Brain microvascular endothelial cell (primary cell): ENCODE results near the gene PDGFRA.

ENCODE experiments used
- DNase-seq: peaks from one replicate; pipeline ENCODE4 v3.0.0-alpha.2; 2020
- H3K27ac ChIP-seq: fragments of 250-450 bp; sonication (Bioruptor Pico); 2 replicates; pipeline ENCODE4 v1.5.1; 2020; ENCODE audit warnings: mild to moderate bottlenecking, moderate library complexity
- H3K27me3 ChIP-seq: fragments of 250-450 bp; sonication (Bioruptor Pico); replicated peaks from 2 replicates; pipeline ENCODE4 v1.5.1; 2020; ENCODE audit warnings: mild to moderate bottlenecking
- H3K36me3 ChIP-seq: fragments of 250-450 bp; sonication (Bioruptor Pico); replicated peaks from 2 replicates; pipeline ENCODE4 v1.5.1; 2020; ENCODE audit warnings: mild to moderate bottlenecking
- H3K4me3 ChIP-seq: 2 replicates; pipeline ENCODE4 v1.5.1; 2011; ENCODE audit warnings: low read depth, mild to moderate bottlenecking, control low read depth, low read length, moderate library complexity
- CTCF ChIP-seq: IDR thresholded peaks from 2 replicates; pipeline ENCODE4 v1.5.1; 2011; ENCODE audit warnings: low read depth, mild to moderate bottlenecking, moderate library complexity, low read length, control low read depth, inconsistent platforms; ENCODE audit errors: missing control alignments
- in situ Hi-C: cut with HindIII; loops from 2 replicates; pipeline ENCODE4 v1.10.0; 2017; ENCODE audit warnings: low sequenced_read_pairs, low pct_ligation_motif_present

The PDGFRA gene

GRCh38 chr4:54255881-54256280, 26.8 kb downstream of the PDGFRA start:
- no peak for TF ChIP-seq CTCF
- no peak overlapping the region for H3K4me3 ChIP-seq
- DNase-seq: no peak
- H3K36me3 ChIP-seq: no peaks in the 10 kb centered on the region
- no peaks in the 10 kb centered on the region for H3K27me3 ChIP-seq
- no peak overlapping the region for H3K27ac ChIP-seq
- in situ Hi-C loops: no loop called here

GRCh38 chr4:54256491-54257486, 27.7 kb downstream of the PDGFRA start:
- TF ChIP-seq CTCF: no peak
- DNase-seq: no peak
- H3K27ac ChIP-seq: no peak overlapping the region
- no peak overlapping the region for H3K4me3 ChIP-seq
- in situ Hi-C loops: no loop called here
- no peaks in the 10 kb centered on the region for H3K27me3 ChIP-seq
- H3K36me3 ChIP-seq: no peaks in the 10 kb centered on the region

GRCh38 chr4:54265366-54265765, 36.3 kb downstream of the PDGFRA start:
- Histone ChIP-seq H3K27me3 (no peaks in the 10 kb centered on the region), H3K4me3 (no peak overlapping the region), H3K36me3 (no peaks in the 10 kb centered on the region), H3K27ac (no peak overlapping the region)
- in situ Hi-C loops: no loop called here
- DNase-seq: no peak
- no peak for TF ChIP-seq CTCF

- DNase-seq: no peak
- no peak overlapping the region for H3K27ac ChIP-seq
- TF ChIP-seq CTCF: no peak
Measured at GRCh38 chr4:54268151-54268550, 39.1 kb downstream of the PDGFRA start.

GRCh38 chr4:54271464-54271863, 42.4 kb downstream of the PDGFRA start:
- Histone ChIP-seq H3K27ac (no peak overlapping the region), H3K27me3 (no peaks in the 10 kb centered on the region), H3K4me3 (no peak overlapping the region), H3K36me3 (no peaks in the 10 kb centered on the region)
- TF ChIP-seq CTCF: no peak
- DNase-seq: no peak
- in situ Hi-C loops: no loop called here

More at GRCh38 chr4:54268151-54268550, 39.1 kb downstream of the PDGFRA start:
- in situ Hi-C loops: no loop called here
- H3K36me3 ChIP-seq: no peaks in the 10 kb centered on the region
- H3K4me3 ChIP-seq: no peak overlapping the region
- H3K27me3 ChIP-seq: no peaks in the 10 kb centered on the region
